DLD1 (cell line): ENCODE results near the gene ACP6.
"Not testable (repeated sequence)": the region's sequence is repeated elsewhere in the genome, so short reads cannot be mapped to it uniquely, and the experiment has no call there.

Experiments
- in situ Hi-C: cut with HindIII; loops from 2 replicates; pipeline ENCODE4 v1.10.0; 2017; ENCODE audit warnings: low sequenced_read_pairs

ACP6 gene

DNA sequence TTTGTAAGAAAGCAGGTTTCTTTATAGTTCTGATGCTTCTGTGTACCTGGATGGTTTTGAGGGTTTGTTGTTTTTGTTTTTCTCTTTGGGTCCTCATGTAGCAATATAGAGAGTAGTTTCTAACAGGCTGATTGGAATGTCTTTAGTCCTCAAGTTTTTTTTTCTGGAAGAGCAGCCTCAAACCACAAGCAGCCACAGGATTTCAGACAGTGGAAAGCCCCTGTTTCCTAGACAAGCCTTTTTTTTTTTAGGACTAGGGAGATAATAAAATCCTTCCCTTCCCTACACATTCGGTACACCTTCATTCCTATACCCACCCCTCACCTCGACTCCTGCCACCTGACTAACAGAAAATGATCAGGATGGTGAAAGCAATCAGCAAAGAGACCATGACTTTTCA, 47.6 kb downstream of the ACP6 start:
- in situ Hi-C loops = no loop called here

- in situ Hi-C loops = no loop called here
These were observed 49.8 kb downstream of the ACP6 start for GRCh38 chr1:147620543-147620942.

DNA sequence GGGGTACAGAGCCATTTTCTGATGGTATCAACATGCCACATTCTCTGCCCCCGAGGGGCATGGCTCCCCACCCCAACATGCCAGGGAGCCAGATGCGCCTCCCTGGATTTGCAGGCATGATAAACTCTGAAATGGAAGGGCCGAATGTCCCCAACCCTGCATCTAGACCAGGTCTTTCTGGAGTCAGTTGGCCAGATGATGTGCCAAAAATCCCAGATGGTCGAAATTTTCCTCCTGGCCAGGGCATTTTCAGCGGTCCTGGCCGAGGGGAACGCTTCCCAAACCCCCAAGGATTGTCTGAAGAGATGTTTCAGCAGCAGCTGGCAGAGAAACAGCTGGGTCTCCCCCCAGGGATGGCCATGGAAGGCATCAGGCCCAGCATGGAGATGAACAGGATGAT, 50.6 kb downstream of the ACP6 start:
- in situ Hi-C loops = no loop called here

DNA sequence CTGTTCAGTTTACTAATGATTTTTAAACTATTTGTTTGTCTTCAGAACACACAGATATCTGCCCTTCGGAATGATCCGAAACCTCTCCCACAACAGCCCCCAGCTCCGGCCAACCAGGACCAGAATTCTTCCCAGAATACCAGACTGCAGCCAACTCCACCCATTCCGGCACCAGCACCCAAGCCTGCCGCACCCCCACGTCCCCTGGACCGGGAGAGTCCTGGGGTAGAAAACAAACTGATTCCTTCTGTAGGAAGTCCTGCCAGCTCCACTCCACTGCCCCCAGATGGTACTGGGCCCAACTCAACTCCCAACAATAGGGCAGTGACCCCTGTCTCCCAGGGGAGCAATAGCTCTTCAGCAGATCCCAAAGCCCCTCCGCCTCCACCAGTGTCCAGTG, 51.6 kb downstream of the ACP6 start:
- in situ Hi-C loops = no loop called here

DNA sequence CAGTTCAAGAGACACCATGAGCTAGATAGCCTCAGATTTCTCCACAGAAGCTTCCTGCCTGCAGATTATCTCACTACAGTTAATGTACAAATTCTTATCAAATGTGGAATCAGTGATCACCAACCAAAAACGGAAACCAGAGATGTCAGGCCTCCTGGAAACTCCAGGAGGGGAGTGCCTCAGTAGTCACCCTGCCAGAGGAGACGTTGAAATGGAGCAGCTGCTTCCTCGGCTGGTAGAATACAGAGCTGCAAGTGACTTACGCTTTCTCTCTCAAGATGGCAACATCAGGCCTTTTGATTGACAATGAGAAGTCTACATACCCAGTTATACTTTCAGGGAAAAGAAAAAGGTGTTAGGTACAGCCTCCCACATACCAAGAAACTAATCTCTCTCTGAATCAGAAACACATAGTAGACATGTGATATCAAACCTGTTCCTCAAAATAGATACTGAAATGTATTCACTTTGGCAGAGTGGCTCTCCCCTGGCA, 52.2 kb downstream of the ACP6 start:
- in situ Hi-C loops = no loop called here

DNA sequence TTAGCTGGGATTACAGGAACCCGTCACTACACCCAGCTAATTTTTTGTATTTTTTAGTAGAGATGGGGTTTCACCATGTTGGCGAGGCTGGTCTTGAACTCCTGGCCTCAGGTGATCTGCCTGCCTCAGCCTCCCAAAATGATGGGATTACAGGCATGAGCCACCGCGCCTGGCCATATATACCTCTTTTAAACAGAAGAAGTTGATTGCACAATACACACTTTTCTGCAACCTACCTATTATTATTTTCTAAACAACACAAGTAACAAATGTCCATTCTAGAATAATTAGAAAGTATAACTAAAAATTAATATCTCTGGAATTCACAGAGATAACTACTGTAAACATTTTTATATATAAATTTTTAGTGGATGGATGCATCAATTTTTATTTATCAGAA, 55.4 kb downstream of the ACP6 start:
- in situ Hi-C loops = not testable (repeated sequence)

DNA sequence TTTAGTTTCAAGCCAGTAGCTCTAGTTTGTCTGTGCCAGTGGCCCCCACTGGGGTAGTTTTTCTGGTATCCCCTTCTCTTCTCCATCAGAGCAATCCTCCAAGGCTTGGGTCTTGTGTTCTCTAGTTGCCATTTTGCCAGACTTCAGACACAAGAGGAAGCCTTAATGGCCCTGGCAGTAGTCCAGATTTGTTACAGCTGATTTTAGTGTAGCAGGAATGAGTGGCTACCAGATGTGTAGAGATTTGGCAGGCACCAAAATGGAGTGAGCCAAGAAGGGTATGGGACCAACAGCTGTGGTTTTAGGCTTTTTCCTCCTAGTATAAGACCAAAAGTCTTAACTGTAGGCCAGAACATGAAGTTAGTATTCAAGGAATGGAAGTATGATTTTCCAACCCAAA, 56.8 kb downstream of the ACP6 start:
- in situ Hi-C loops = no loop called here

DNA sequence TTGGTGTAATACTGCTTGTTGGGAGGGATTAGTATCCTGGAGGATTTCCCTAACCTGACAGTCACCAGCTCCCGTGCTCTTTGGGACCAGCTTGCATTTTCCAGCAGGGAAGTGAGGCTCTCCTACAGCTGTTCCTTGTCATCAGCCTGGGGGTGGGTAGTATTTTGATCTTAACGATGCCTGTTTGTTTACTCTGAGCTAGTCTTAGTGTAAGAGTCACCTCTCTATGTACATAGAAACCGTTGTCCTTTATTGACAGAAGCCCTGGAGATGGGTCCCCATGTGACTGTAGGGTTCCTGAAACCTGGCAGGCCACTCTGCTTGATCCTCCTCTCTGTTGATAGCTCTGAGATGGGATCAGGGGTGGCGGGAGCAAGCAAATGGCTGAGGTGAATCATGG, 58.0 kb downstream of the ACP6 start:
- in situ Hi-C loops = no loop called here

GRCh38 chr1:147611586-147611985, 58.7 kb downstream of the ACP6 start:
- in situ Hi-C loops = no loop called here

GRCh38 chr1:147611021-147611426, 59.3 kb downstream of the ACP6 start:
- in situ Hi-C loops = no loop called here

DNA sequence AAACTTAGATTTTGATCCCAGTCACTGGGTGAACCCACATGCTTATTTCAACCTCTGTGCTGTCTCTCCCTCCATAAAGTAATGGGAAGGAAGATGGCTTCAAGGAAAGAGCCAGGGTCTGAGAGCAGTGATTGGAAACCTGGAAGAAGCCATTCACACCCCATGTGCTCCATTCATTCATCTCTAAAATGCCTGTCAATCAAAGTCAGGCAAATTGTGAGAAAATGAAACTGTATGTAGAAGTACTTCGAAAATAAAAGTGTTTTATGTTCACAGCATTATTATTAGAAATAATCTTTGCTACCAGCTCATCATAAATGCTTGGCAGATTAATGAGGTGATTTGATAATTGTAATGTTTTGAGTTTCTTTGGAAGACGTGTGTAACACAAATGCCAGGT, 61.0 kb downstream of the ACP6 start:
- in situ Hi-C loops = no loop called here

DNA sequence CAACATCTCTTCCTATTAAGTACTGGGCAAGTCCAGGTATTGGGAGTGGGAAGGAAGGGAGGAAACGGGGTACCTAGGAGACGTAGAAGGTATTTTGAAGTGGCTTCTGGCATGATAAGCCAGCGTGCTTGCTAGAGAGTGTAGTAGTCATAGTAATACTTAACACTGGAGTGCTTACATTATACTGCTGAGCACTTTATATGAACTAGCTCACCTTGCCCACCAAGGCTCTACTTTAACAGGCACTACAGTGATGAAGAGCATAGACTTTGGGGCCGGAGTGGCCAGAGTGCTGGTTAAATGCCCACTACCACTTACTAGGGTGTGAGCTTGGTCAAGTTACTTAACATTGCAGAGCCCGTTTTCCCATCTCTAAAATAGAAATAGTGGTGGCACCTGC, 61.7 kb downstream of the ACP6 start:
- in situ Hi-C loops = no loop called here

- in situ Hi-C loops = no loop called here
These were observed 64.7 kb downstream of the ACP6 start for GRCh38 chr1:147605591-147605990.

GRCh38 chr1:147603986-147604385, 66.3 kb downstream of the ACP6 start:
- in situ Hi-C loops = no loop called here

GRCh38 chr1:147600119-147601111, 69.9 kb downstream of the ACP6 start:
- in situ Hi-C loops = no loop called here

- in situ Hi-C loops = no loop called here
These were observed 70.8 kb downstream of the ACP6 start for GRCh38 chr1:147599362-147600118.

GRCh38 chr1:147598621-147599361, 71.5 kb downstream of the ACP6 start:
- in situ Hi-C loops = no loop called here

- in situ Hi-C loops = no loop called here
These were observed 73.3 kb downstream of the ACP6 start for GRCh38 chr1:147597010-147597409.
